HG03097 (cell line): Measurements from ENCODE around the gene CAPN11.

Experiments
- ATAC-seq: cut with Tn5 transposase; IDR thresholded peaks from one replicate; pipeline ENCODE4 v1.9.1; 2021; ENCODE audit not compliant: unreplicated experiment, low FRiP score

CAPN11 gene

DNA sequence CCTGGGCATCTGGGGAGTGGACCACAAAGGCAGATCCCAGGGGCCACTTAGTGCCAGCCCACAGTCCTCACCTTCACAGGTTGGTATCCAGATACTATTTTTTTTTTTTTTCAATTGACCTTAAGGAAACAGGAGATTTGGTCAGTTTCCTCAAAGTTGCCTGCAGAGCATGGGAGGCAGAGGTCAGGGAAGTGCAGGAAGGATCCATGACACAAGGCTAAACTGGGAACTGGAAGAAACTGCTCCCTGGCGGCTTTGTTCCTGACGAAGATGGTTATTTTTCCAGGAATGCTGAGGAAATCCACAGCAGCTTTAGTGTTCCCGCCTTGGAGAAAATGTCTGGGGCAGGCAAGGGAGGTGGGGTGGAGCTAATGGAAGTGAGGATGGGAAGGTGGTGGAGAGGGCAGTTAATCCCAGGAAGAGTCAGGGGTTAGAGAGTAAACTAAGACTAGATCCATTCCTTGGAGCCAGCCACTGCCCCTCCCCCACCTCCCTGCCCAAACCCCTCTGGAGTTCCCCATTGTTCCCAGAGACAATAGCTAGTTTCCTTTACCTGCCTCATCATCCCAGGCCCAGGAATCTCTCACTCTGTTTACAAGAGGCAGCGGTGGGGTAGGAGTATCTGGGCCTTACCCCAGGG is 43.8 kb downstream of the CAPN11 start:
- ATAC-seq: no peak

DNA sequence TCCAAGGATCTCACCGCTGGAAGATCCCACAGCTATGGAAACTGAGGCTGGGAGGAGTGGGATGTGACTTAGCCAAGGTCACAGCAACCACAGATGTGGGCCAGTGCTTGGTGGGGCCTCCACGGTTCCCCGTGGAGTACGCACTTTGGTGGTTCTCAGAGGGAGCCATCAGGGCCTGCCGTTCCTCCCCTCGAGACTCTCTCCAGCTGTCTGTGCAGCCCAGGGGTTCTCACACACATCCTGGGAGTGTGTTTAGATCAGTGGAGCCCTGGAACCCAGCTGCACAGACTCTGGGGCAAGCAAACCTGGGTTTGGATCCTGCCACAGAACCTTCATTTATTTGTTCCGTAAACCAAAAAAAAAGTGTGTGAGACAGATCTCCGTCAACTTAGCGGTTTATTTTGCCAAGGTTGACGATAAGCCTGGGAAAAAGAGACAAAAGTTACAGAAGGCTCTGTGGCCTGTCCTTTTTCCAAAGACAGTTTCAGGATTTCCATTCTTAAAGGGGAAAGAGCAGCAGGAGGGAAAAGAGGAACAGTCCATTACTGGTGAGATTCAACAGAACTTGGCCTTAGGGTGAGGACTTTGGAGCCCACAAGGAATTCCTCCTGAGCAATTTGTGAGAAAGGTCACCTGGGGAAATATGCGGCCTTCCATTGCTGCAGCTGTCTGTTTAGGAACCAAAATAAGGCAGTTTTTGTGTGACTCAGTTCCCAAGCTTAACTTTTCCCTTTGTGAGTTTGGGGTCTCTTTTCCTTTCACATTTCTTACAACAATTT is 44.5 kb downstream of the CAPN11 start:
- ATAC-seq: no peak

DNA sequence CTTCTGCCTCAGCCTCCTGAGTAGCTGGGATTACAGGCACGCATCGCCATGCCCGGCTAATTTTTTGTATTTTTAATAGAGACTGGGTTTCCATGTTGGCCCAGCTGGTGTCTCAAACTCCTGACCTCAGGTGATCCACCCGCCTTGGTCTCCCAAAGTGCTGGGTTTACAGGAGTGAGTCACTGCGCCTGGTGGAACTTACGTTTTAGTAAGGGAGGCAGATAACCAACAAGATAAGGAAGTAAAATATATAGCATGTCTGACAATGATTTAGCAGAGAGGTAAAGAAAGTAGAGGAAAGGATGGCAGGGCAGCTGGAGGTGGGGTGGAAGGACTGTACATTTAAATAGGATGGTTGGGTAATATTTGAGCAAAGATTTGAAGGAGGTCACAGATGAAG is 45.3 kb downstream of the CAPN11 start:
- no peak for ATAC-seq

DNA sequence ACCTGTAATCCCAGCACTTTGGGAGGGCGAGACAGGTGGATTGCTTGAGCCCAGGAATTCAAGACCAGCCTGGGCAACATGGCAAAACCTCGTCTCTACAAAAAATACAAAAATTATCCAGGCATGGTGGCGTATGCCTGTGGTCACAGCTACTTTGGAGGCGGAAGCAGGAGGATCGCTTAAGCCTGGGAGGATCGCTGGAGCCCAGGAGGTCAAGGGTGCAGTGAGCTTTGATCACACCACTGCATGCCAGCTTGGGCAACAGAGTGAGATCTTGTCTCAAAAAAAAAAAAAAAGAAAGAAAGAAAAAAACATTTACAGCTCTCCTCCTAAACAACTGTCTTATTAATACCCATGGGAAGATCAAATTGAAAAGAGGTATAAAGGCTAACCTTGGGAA is 49.3 kb downstream of the CAPN11 start:
- no peak for ATAC-seq

DNA sequence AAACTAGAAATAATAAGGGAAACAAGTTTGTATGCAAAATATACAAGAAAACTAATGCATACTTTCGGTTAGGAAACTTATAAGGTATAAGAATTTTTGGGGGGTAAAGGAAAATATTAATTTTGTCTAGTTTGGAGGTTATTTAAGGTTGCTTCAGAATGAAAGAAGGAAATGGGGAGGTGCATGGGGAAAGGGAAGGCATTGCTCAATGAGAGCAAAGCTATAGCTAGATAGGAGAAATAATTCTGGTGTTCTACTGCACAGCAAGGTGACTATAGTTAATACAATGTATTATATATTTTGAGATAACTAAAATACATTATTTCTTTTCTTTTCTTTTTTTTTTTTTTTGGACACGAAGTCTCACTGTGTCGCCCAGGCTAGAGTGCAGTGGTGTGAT is 52.7 kb downstream of the CAPN11 start:
- ATAC-seq: no peak

DNA sequence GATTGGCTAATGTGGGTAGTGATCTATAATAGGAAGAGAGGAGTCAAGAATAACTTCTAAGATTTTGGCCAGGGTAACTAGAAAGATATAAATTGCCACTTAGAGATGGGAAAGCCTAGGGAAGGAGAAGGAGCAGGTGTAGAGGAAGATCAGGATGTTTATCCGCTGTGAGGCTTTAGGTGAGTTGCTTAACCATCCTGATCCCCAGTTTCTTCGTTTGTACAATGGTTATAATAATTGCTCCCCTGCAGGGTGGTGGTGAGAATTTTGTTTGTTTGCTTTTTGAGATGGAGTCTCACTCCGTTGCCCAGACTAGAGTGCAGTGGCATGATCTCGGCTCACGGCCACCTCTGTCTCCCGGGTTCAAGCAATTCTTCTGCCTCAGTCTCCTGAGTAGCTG is 55.7 kb downstream of the CAPN11 start:
- ATAC-seq: no peak

DNA sequence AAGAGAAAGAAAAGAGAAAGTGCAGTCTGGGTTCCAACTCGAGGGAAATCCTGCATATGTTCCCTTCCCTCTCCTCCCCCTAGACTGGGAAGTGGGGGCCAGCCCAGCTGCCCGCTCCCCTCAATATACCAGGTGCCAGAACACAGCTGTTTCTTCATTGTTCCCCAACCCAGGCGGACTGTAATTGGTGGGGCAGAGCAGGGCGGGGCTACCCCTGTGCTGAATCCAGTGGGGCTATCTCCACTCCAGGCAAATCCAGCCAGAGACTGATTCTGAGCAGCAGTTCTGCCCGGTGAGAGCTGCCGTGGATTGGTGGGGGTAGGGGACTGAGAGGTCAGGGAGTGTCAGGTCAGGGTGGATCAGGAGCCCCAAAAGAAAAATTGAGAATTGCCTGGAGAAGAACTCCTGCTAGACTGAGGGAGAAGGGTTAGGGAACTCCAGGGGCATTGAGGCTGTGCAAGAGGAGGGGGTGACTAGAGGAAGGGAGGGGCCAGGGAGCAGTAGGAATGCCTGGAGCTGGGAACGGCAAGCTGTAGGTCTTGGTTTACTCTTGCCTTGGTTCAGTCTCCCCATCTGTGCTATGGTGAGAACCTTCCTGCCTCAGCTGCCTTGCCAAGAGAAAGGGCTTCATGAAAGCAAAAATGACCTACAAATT is 58.2 kb downstream of the CAPN11 start, which contains the start of gene MYMX:
Gene MYMX, plus strand, starts transcription at position 250 of the 655 bp plus-strand sequence. CDS start 546 bp downstream, outside the sequence.
- no peak for ATAC-seq

DNA sequence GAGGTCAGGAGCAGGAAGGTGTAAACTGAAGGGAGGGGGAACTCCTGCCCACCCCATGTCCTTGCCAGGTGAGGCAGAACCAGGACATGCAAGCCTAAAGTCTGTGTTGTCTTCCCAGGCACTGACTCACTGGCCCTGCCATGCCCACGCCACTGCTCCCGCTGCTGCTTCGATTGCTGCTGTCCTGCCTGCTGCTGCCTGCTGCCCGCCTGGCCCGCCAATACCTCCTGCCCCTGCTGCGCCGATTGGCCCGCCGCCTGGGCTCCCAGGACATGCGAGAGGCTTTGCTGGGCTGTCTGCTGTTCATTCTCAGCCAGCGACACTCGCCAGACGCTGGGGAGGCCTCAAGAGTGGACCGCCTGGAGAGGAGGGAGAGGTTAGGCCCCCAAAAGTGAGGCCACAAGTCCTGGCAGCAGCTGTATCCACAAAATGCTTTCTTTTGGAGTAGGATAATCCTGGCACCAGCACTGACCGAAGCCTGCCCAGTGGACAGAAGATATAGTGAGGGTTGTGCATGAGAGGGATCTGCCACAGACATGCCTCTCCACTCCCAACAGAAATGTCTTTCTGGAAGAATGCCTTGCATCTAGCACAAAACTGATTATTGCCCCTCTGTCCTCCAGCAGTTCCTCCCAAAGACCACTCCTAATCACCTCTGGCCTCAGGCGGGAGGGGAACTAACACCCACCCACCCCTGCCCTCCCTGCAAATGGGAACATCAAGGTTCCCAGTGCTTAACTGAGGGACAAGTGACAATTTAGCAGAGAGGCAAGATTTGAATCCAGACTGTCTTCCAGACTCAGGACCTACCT is 58.9 kb downstream of the CAPN11 start:
- no peak for ATAC-seq

DNA sequence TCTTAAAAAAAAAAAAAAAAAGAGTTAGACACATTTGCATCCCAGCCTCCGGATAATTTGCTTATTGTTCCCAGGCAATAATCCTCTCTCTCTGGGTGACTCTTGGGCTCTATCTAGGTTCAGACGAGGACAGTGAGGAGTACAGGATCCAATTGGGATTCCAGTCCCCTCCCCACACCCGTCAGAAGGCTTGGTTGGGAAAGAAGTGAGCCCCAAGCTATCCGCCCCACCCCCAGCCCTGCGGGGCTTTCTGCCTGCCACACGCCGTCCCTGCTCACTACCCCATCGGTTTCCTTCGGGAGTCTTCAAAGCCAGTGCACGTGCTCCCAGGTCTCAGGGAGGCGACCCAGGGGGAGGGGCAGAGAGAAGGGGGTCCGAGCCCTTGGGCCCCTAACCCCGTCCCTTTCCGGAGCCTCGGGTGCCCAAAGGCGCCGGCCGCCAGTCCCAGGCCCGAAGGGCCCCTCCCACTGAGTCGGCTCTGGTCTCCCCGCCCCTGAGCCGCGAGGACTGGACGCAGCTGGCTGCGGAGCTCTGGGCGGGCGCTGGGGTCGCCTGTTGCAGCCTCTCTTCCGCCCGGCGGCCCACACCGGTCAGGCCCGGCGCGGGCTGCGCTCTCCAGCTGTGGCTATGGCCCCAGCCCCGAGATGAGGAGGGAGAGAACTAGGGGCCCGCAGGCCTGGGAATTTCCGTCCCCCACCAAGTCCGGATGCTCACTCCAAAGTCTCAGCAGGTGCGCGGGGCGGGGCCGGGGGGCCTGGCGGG is 60.6 kb downstream of the CAPN11 start:
- ATAC-seq: peak; percentile 42

DNA sequence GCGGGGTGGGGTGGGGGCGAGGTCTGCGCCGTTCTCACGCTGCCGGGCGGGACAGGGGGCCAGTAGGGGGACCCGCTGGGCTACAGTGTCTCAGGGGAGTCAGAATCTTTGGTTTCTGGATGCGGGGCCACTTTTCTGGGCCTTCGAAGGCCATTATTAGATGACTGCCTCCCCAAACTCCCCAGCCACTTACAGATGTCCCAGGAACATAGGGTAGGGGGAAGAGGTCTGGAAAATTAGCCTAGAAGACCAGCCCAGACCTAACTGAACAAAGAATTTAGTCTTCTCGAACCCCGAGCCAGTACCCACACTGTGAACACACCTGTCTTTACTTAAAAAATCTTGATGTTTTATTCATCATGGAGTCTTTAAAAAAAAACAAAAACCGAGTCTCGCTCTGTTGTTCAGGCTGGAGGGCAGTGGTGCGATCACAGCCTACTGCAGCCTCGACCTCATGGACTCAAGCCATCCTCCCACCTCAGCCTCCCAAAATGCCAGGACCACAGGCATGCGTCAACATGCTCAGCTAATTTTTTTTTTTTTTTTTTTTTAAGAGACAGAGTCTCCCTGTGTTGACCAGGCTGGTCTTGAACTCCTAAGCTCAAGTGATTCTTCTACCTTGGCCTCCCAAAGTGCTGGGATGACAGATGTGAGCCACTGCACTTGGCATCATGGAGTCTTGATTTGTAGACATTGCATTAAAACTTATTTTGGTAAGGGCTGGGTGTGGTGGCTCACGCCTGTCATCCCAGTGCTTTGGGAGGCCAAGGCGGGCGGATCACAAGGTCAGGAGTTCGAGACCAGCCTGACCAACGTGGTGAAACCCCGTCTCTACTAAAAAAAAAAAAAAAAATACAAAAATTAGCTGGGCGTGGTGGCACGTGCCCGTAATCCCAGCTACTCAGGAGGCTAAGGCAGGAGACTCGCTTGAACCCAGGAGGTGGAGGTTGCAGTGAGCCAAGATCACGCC is 61.5 kb downstream of the CAPN11 start:
- ATAC-seq: no peak

DNA sequence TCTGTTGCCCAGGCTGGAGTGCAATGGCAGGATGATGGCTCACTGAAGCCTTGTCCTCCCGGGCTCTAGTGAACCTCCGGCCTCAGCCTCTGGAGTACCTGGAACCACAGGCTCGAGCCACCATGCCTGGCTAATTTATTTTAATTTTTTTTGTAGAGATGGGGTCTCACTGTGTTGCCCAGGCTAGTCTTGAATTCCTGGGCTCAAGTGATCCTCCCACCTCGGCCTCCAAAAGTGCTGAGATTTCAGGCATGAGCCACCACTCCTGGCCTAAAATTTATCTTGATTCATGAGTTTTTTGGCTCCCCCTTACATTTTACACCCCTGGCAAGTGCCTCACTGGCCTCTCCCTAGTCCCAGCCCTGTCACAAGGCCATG is 62.3 kb downstream of the CAPN11 start:
- ATAC-seq: no peak

DNA sequence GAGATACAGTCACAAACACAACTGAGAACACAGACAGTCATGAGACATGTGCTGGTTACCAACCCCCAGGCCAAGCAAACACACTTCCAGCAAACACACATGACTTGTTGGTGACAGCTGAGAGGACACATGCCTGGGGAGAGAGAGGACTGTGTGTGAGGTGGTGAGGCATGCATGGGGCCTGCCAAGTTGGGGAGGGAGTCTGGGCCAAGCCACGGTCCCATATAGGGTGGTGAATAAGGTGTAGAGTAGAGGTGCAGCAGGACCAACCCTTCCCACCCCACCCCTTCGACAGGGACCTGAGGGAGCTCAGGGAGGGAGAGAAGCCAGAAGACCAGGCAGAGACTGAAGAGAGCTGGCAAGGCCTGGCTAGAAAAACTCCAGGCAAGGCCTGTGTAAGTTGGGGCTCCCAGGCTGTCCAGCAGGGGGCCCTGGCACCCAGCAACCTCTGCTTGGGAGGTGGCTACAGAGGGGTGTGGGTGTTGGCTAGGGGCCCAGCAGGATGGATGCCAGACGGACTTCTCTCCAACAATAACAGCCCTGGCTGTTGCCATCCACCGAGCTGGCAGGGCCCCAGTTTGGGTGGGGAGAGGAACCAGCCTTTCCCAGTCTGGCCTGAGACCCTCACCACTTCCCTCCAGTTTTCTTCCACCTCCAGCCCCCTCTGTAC is 62.8 kb downstream of the CAPN11 start:
- peak; percentile 32 for ATAC-seq

DNA sequence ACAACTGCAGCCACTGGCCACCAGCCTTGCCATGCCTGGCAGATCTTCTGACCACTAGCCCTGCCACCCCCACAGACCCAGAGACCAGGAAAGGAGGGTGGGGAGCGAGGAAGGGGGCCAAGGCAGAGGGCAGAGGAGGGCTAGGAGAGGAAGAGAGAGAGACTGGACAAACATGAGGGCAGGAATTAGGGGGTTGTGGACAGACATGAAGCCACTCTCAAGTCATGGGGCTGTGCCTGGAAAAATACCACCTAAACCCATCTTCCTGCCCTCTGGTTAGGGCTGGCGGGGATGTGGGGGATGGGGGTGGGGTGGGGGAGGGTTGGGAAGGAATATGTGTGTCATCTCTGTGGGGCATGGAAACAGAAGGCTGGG is 63.3 kb downstream of the CAPN11 start:
- ATAC-seq: no peak

DNA sequence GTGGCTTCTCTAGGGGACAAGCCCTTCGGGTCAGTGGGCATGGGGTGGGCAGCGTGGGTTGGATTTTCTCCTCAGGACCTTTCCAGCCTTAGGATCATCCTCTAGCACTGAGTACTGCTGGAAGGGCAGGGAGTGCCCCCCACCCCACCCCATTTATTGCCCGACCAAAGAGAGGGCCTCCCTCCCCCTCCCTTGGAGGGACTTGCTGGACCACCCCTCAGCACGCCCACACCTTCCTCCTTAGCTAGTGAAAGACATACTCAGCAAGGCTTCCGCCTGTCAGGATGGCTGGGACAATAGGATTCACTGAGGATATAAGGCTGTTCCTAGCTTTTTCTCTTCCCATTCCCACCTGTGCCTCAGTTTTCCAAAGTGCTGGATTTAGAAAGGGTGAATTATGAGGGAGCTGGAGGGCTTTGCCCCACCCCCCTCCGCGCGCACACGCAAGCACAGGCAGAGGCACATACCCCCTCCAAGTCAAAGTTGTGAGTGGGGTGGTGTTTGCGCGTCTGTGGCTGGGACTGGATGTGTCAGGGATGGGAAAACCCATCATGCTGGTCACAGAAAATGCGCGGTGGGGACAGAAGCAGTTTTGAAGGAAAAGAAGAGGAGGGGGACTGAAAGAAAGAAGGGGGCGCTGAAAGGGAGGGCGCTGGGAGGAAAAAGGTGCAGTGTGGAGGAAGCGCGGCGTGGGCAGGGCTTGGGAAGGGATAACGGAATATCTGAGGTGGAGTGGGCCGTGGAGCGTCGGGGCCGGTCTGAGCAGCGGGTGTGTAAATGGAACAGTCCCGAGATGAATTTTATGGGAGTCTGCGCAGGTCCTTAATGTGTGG is 64.1 kb downstream of the CAPN11 start:
- no peak for ATAC-seq

DNA sequence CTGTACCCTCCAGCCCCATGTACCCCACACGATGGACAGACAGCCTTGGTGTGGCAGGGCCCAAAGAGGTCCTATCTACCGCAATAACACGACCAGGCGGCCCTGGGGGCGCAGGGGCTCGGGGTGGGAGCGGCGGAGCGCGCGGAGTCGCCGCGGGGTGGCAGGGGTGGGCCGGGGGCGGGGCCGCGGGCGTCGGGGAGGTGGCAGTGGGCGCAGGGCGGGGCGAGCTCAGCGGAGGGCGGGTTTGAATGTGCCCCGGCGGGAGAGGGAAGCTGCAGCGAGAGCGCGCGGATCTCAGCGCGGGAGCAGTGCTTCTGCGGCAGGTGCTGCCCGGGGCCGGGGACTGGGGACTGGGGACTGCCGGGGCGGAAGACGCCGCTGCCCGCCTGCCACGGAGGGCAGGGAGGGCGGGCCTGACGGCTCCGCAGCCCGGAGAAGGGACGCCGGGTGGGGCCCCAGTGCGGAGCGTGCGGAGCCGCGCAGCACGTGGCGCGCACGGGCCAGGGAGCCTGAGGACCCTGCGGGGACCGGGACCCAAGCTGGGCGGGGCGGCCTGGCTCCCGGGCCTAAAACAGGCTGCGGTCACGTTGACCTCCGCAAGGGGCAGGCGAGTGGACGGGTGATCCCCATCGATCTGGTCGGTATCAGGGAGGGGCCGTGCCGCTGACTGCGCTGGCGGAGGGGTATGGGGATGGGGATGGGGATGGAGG is 64.9 kb downstream of the CAPN11 start, which contains the start of gene SLC29A1:
Gene SLC29A1, plus strand, starts transcription at position 277 of the 710 bp plus-strand sequence. CDS start 3,719 bp downstream, outside the sequence.
- ATAC-seq: no peak

DNA sequence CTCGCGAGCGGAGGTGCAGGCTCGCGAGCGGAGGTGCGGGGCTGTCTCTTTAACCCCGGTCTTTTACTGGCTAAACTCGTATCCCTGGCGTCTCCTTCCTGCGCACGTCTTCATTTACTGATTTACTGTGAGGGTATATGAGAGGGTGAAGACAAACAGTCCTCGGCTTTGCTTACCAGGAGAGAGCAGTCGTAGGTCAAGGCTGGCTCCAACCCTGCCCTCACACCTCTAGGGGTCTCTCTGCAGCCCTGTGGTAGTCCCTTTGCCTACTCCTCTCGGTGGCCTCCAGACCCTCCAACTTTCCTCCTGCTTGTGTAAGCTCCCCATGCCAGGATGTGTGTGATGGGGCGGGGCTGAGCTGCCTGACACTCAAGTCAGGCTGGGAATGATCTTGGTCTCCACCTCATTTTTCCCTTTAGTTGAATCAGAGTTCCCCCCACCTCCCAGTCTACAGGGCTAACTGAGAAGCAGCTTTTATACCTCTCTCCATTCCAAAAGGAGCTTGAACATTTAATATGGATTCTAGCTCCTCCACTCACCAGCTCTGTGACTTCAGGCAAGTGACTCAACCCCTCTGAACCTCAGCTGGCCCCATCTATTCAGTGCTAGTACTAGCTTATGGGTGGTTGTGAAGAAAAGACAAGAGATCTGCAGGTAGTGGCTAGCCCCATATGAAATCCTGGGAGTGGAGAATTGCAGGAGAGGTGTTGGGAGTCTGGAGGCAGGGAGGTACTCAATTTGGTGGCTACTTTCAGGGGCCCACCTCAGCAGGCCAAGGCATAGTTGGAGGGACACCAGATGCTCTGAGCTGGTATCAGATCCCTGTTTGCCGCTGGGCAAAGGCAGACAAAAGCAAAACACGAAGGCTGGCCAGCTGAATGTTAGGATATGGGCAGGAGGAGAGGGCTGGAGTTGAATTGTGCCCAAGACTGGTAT is 65.7 kb downstream of the CAPN11 start:
- ATAC-seq: no peak
